H1 (cell line): ENCODE results near the gene NPNT. TPM values are rescaled to one million over a fixed set of nuclear protein-coding genes. Genes with fewer than 3 reads are reported as not detected.
A peak's percentile ranks its signal among the peaks of the same experiment; 100 is the strongest.

Source experiments
- ASH2L ChIP-seq: fragments of 200-600, 300-600 bp; sonication (generic); IDR thresholded peaks from one replicate; pipeline ENCODE4 v1.7.1; 2017; ENCODE audit warnings: low read length
- BACH1 ChIP-seq: IDR thresholded peaks from 2 replicates; pipeline ENCODE4 v1.6.1; 2012; ENCODE audit warnings: low read length, improper control_type of control experiment
- CHD1 ChIP-seq: IDR thresholded peaks from 2 replicates; pipeline ENCODE4 v1.6.1; 2012; ENCODE audit warnings: low read depth, low read length, improper control_type of control experiment
- EZH2 ChIP-seq: fragments of 200-600 bp; sonication (generic); IDR thresholded peaks from 2 replicates; pipeline ENCODE4 v1.7.1; 2012; ENCODE audit warnings: low read depth, mild to moderate bottlenecking, moderate library complexity, low read length, inconsistent platforms; ENCODE audit not compliant: severe bottlenecking
- FOSL1 ChIP-seq: IDR thresholded peaks from 2 replicates; pipeline ENCODE4 v1.6.1; 2011; ENCODE audit warnings: mild to moderate bottlenecking, low read depth, low read length, moderate library complexity; ENCODE audit not compliant: insufficient read depth
- HDAC6 ChIP-seq: IDR thresholded peaks from one replicate; pipeline ENCODE4 v1.7.1; 2012; ENCODE audit warnings: low read depth, mild to moderate bottlenecking, inconsistent platforms, low read length, moderate library complexity
- JUN ChIP-seq: IDR thresholded peaks from 2 replicates; pipeline ENCODE4 v1.6.1; 2011; ENCODE audit warnings: low read depth, mild to moderate bottlenecking, improper control_type of control experiment, low read length
- KDM1A ChIP-seq: fragments of 200-600, 300-600 bp; sonication (generic); IDR thresholded peaks from 2 replicates; pipeline ENCODE4 v1.7.1; 2016; ENCODE audit warnings: mild to moderate bottlenecking, low read length, borderline replicate concordance
- NANOG ChIP-seq: IDR thresholded peaks from 2 replicates; pipeline ENCODE4 v1.6.1; 2011; ENCODE audit warnings: low read length, low read depth, mild to moderate bottlenecking, inconsistent platforms; ENCODE audit not compliant: insufficient read depth, poor library complexity, severe bottlenecking
- RFX5 ChIP-seq: IDR thresholded peaks from 2 replicates; pipeline ENCODE4 v1.6.1; 2011; ENCODE audit warnings: low read depth, low read length, improper control_type of control experiment, borderline replicate concordance
- RNF2 ChIP-seq: fragments of 200-900, 300-1000 bp; sonication (generic); IDR thresholded peaks from 2 replicates; pipeline ENCODE4 v1.7.1; 2016; ENCODE audit warnings: borderline replicate concordance, low read depth, mild to moderate bottlenecking, antibody characterized with exemption, low read length; ENCODE audit not compliant: poor library complexity, severe bottlenecking; ENCODE audit errors: missing control alignments
- RXRA ChIP-seq: IDR thresholded peaks from 2 replicates; pipeline ENCODE4 v1.6.1; 2011; ENCODE audit warnings: low read depth, mild to moderate bottlenecking, low read length, moderate library complexity; ENCODE audit not compliant: insufficient read depth
- SIN3A ChIP-seq, 2 experiments: IDR thresholded peaks in 1 of 2; conservative IDR thresholded peaks in 1 of 2; 2 replicates each; pipeline ENCODE4 v1.6.1; 2011 to 2012; ENCODE audit warnings: low read length in 2 of 2, improper control_type of control experiment in 1 of 2, low read depth in 1 of 2, mild to moderate bottlenecking in 1 of 2
- SUZ12 ChIP-seq: fragments of 200-600 bp; sonication (generic); IDR thresholded peaks from 2 replicates; pipeline ENCODE4 v1.6.1; 2012; ENCODE audit warnings: mild to moderate bottlenecking, inconsistent platforms, low read length, moderate library complexity, mixed read lengths
- TAF7 ChIP-seq: optimal IDR thresholded peaks from 2 replicates; pipeline ENCODE3; 2011; ENCODE audit warnings: low read depth, mild to moderate bottlenecking, inconsistent platforms, low read length, moderate library complexity, borderline replicate concordance
- TBP ChIP-seq: IDR thresholded peaks from 2 replicates; pipeline ENCODE4 v1.6.1; 2011; ENCODE audit warnings: low read depth, low read length, improper control_type of control experiment
- ZNF274 ChIP-seq: IDR thresholded peaks from 2 replicates; pipeline ENCODE4 v1.7.0; 2012; ENCODE audit warnings: low read length, borderline replicate concordance; ENCODE audit errors: extremely low read depth
- polyA plus RNA-seq, 7 experiments: library from polyadenylated mRNA; depleted of rRNA in 3 of 7; stranded (reverse) in 5 of 7; unstranded in 2 of 7; fragments of >200 nt in 5 of 7; fragments of 200-250 nt in 2 of 7; gene quantifications; 1 replicate in 5 of 7; 2 replicates in 1 of 7; 4 replicates in 1 of 7; pipeline versions ENCODE4 v1.2.1 to v1.2.3, GENCODE V29; 2011 to 2013; ENCODE audit warnings: missing spikeins in 2 of 7, mixed read lengths in 2 of 7
- total RNA-seq: library from RNA; stranded (reverse); fragmentation: NEBNext Ultra II Directional; extraction: Animal tissue kit (Norgen Biotek cat#: 25700); gene quantifications from 2 replicates; pipeline ENCODE4 v1.2.1, GENCODE V29; 2021
- TF ChIP-seq, protein P1 (sequence below): IDR thresholded peaks from 2 replicates; pipeline ENCODE4 v1.6.1; 2012; ENCODE audit warnings: inconsistent platforms
- TF ChIP-seq, protein P2 (sequence below): IDR thresholded peaks from 2 replicates; pipeline ENCODE4 v1.6.1; 2012; ENCODE audit warnings: inconsistent platforms
- TF ChIP-seq, protein P3 (sequence below): IDR thresholded peaks from 2 replicates; pipeline ENCODE4 v1.6.1; 2012; ENCODE audit warnings: low read length, inconsistent platforms

The NPNT gene
- total and polyA plus RNA-seq, 2 of the 8 experiments (the other 6 are each of a cell fraction or from before 2014, with no cell fraction given) = 0.24 to 0.97 TPM

DNA sequence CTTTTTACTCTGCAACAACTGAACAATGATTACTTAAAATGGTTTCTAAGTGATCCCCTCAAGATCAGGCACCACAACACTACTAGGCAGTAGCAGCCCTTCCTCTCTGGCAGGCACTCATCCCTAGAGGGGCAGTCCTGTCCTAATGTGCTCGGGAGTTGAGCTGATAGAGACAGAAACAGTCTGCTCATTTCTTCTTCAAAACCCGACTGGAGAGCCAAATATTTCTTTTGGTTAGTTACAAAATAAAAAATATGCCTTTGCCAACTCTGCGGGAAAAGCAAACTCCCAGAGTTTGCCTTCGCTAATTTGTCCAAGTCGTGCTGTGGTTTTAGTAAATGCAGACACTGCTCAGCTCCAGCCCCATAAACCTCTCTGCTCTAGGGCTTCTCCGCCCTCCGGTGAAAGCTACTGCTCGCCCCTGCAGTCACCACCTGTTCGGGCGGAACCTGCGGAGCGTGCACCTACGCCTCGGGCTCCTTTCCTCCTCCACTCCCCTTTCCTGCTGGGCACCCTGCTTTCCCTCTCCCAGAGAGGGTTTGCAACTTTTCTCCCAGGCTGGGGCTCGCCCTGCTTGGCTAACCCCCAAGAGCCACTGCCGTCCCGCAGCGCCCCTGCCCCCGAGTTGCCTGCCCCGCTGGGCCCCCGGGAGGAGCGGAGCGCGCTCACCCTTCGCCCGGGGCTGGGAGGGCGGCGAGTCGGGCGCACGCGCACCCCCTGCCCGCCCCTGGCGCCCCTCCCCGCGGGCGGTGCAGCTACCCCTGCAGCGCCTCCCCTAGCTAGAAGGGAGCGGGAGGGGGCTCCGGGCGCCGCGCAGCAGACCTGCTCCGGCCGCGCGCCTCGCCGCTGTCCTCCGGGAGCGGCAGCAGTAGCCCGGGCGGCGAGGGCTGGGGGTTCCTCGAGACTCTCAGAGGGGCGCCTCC, at the start of gene NPNT (continued):
- no peak for TF ChIP-seq CHD1
- no peak for TF ChIP-seq FOSL1
- no peak for TF ChIP-seq JUN
- TF ChIP-seq RNF2 = no peak
- TF ChIP-seq ZNF274 = no peak
- no peak for TF ChIP-seq BACH1
- TF ChIP-seq EZH2 = peak; percentile 3
- TF ChIP-seq ASH2L = no peak
- TF ChIP-seq TAF7 = no peak
- TF ChIP-seq RXRA = no peak
- no peak for TF ChIP-seq RFX5
- TF ChIP-seq SUZ12 = no peak
- TF ChIP-seq HDAC6 = no peak
- TF ChIP-seq, protein P1, sequence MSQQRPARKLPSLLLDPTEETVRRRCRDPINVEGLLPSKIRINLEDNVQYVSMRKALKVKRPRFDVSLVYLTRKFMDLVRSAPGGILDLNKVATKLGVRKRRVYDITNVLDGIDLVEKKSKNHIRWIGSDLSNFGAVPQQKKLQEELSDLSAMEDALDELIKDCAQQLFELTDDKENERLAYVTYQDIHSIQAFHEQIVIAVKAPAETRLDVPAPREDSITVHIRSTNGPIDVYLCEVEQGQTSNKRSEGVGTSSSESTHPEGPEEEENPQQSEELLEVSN = peak; percentile 33; the same call in 1 of the 2 replicates
- TF ChIP-seq, protein P2, sequence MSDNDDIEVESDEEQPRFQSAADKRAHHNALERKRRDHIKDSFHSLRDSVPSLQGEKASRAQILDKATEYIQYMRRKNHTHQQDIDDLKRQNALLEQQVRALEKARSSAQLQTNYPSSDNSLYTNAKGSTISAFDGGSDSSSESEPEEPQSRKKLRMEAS = peak; percentile 81
- 0 out of 2 replicates have a peak, but pooled peaks have one; percentile 17 for TF ChIP-seq TBP
- TF ChIP-seq SIN3A (conservative IDR thresholded peaks at IDR 0.05 in 1 of 2, IDR thresholded peaks at IDR 0.05 in 1 of 2; ENCODE audit: low read depth in 1 of 2, low read length in 2 of 2) = no peak
- no peak for TF ChIP-seq KDM1A
- TF ChIP-seq, protein P3, sequence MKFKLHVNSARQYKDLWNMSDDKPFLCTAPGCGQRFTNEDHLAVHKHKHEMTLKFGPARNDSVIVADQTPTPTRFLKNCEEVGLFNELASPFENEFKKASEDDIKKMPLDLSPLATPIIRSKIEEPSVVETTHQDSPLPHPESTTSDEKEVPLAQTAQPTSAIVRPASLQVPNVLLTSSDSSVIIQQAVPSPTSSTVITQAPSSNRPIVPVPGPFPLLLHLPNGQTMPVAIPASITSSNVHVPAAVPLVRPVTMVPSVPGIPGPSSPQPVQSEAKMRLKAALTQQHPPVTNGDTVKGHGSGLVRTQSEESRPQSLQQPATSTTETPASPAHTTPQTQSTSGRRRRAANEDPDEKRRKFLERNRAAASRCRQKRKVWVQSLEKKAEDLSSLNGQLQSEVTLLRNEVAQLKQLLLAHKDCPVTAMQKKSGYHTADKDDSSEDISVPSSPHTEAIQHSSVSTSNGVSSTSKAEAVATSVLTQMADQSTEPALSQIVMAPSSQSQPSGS = no peak
- TF ChIP-seq NANOG = no peak
